Keratinocyte (primary cell): Measurements from ENCODE around the gene DNAJC17. TPM values are rescaled to one million over a fixed set of nuclear protein-coding genes. Genes with fewer than 3 reads are reported as not detected.

Source experiments
- DNase-seq: peaks from one replicate; pipeline ENCODE4 v3.0.0-alpha.2; 2011; ENCODE audit warnings: low read depth, missing footprints, low spot score
- FAIRE-seq: peaks from 2 replicates; lab custom pipeline; 2011; peaks lifted over from hg19 to GRCh38; lab: Jason Lieb, UNC
- H2AFZ ChIP-seq: 2 replicates; pipeline ENCODE4 v1.6.0; 2012; ENCODE audit warnings: low read length, control low read depth, inconsistent platforms; ENCODE audit not compliant: control insufficient read depth
- H3K27ac ChIP-seq: 2 replicates; pipeline ENCODE4 v1.5.1; 2011; ENCODE audit warnings: low read length; ENCODE audit not compliant: control insufficient read depth, insufficient read depth
- H3K27me3 ChIP-seq: 3 replicates; pipeline ENCODE4 v1.6.0; 2011; ENCODE audit warnings: low read length; ENCODE audit not compliant: control insufficient read depth, insufficient read depth; ENCODE audit errors: extremely low read depth
- H3K36me3 ChIP-seq, 2 experiments: 2 replicates in 1 of 2; 3 replicates in 1 of 2; pipeline ENCODE4 v1.5.1; 2011; ENCODE audit warnings: low read length in 2 of 2, mild to moderate bottlenecking in 1 of 2; ENCODE audit not compliant: control insufficient read depth in 2 of 2, insufficient read depth in 2 of 2; ENCODE audit errors: extremely low read depth in 1 of 2
- H3K4me1 ChIP-seq: 3 replicates; pipeline ENCODE4 v1.5.1; 2011; ENCODE audit warnings: low read length; ENCODE audit not compliant: control insufficient read depth, insufficient read depth; ENCODE audit errors: extremely low read depth
- H3K4me2 ChIP-seq: 3 replicates; pipeline ENCODE4 v1.6.0; 2011; ENCODE audit warnings: low read depth, low read length; ENCODE audit not compliant: control insufficient read depth, insufficient read depth; ENCODE audit errors: extremely low read depth
- H3K4me3 ChIP-seq, 3 experiments: fragments of 200-600 bp in 1 of 3; sonication (generic) in 1 of 3; 2 replicates in 2 of 3; 3 replicates in 1 of 3; pipeline ENCODE4 v1.5.1; 2011 to 2016; ENCODE audit warnings: low read length in 3 of 3, mild to moderate bottlenecking in 3 of 3, control low read depth in 2 of 3, inconsistent platforms in 1 of 3, low read depth in 1 of 3, mixed read lengths in 1 of 3, mixed run types in 1 of 3, moderate library complexity in 1 of 3; ENCODE audit not compliant: control insufficient read depth in 2 of 3, insufficient read depth in 2 of 3; ENCODE audit errors: extremely low read depth in 1 of 3
- H3K79me2 ChIP-seq: 2 replicates; pipeline ENCODE4 v1.6.0; 2012; ENCODE audit warnings: low read length; ENCODE audit not compliant: control insufficient read depth, insufficient read depth
- H3K9ac ChIP-seq: 3 replicates; pipeline ENCODE4 v1.6.0; 2011; ENCODE audit warnings: low read length; ENCODE audit not compliant: control insufficient read depth, insufficient read depth; ENCODE audit errors: extremely low read depth
- H3K9me1 ChIP-seq: 3 replicates; pipeline ENCODE4 v1.6.0; 2011; ENCODE audit warnings: low read length; ENCODE audit not compliant: control insufficient read depth, insufficient read depth; ENCODE audit errors: extremely low read depth
- H3K9me3 ChIP-seq: 2 replicates; pipeline ENCODE4 v1.5.1; 2012; ENCODE audit warnings: low read depth, low read length; ENCODE audit not compliant: control insufficient read depth
- H4K20me1 ChIP-seq: 3 replicates; pipeline ENCODE4 v1.6.0; 2011; ENCODE audit warnings: low read length; ENCODE audit not compliant: control insufficient read depth, insufficient read depth; ENCODE audit errors: extremely low read depth
- CTCF ChIP-seq, 3 experiments: IDR thresholded peaks in 1 of 3; conservative IDR thresholded peaks in 1 of 3; optimal IDR thresholded peaks in 1 of 3; 2 replicates in 2 of 3; 3 replicates in 1 of 3; pipeline versions ENCODE3 to v1.5.1; 2011; ENCODE audit warnings: low read length in 3 of 3, mild to moderate bottlenecking in 3 of 3, moderate library complexity in 2 of 3, control low read depth in 1 of 3, inconsistent platforms in 1 of 3; ENCODE audit not compliant: insufficient read depth in 2 of 3; ENCODE audit errors: extremely low read depth in 1 of 3
- EZH2 ChIP-seq: IDR thresholded peaks from one replicate; pipeline ENCODE4 v1.6.1; 2012; ENCODE audit warnings: inconsistent platforms, mild to moderate bottlenecking, low read length, moderate library complexity
- dilution Hi-C: fragments of 300-500 bp; cut with MboI; formaldehyde crosslinking; loops from one replicate; pipeline ENCODE4 v1.7.0; 2020; ENCODE audit warnings: low sequenced_read_pairs; ENCODE audit not compliant: extremely low pct_ligation_motif_present
- polyA plus RNA-seq, 5 experiments: library from polyadenylated mRNA; depleted of rRNA in 3 of 5; stranded (reverse) in 3 of 5; stranded (forward) in 1 of 5; unstranded in 1 of 5; fragments of >200 nt; gene quantifications; 1 replicate in 1 of 5; 2 replicates in 3 of 5; 3 replicates in 1 of 5; pipeline versions ENCODE4 v1.2.1 to v1.2.3, GENCODE V29; 2011 to 2012; ENCODE audit warnings: missing spikeins in 2 of 5, low read depth in 1 of 5, low replicate concordance in 1 of 5

The DNAJC17 gene
- polyA plus RNA-seq, 1 donor (not counting 4 experiments of a cell fraction or from before 2014, with no cell fraction given): 35.3 TPM

DNA sequence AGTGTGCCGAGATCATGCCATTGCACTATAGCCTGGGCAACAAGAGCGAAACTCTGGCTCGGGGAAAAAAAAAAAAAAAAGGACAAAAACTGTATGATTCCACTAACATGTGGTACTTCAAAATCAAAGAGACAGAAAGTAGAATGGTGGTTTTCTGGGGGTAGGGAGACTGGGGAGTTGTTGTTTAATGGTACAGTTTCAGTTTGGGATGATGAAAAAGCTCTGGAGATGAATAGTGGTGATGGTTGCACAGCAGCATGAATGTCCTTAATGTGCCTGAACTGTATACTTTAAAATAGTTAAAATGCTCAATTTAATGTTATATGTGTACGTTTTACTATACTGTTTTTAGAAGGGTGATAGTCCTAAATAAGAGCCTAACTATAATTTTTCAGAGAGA is 84.9 kb downstream of the DNAJC17 start:
- no peak for FAIRE-seq
- no peaks in the 10 kb centered on the region for H3K4me1 ChIP-seq
- H3K27ac ChIP-seq: no peak overlapping the region
- H3K9ac ChIP-seq: no peak overlapping the region
- TF ChIP-seq CTCF (optimal IDR thresholded peaks at IDR 0.05 in 1 of 3, IDR thresholded peaks at IDR 0.05 in 1 of 3, conservative IDR thresholded peaks at IDR 0.05 in 1 of 3; ENCODE audit: extremely low read depth in 1 of 3, insufficient read depth in 2 of 3, low read length in 3 of 3) (no peak), EZH2 (no peak)
- no peaks in the 10 kb centered on the region for H4K20me1 ChIP-seq
- H3K4me2 ChIP-seq: no peak overlapping the region
- no peaks in the 10 kb centered on the region for H3K9me3 ChIP-seq
- dilution Hi-C loops: no loop called here
- no peaks in the 10 kb centered on the region for H3K9me1 ChIP-seq
- no peaks in the 10 kb centered on the region for H3K79me2 ChIP-seq
- peaks cover 0 to 4% of the 10 kb centered on the region in 2 experiments for H3K36me3 ChIP-seq
- no peaks in the 10 kb centered on the region for H3K27me3 ChIP-seq
- no peak overlapping the region for H3K4me3 ChIP-seq
- DNase-seq: no peak
- no peak overlapping the region for H2AFZ ChIP-seq

DNA sequence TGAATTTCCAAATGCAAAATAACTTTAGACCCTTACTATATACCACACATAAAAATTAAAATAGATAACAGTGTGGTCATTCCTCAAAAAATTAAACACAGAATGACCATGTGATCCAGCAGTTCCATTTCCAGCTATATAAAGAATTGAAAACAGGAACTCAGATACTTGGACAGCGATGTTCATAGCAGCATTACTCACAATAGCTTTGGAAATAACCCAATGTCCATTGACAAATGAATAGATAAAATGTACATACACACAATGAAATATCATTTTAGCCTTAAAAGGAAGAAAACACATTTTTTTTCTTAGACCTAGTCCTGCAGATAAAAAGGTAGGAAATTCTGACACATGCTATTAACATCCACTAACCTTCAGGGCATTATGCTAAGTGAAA is 85.6 kb downstream of the DNAJC17 start:
- no peaks in the 10 kb centered on the region for H3K4me1 ChIP-seq
- DNase-seq (no peak), FAIRE-seq (no peak)
- H3K9ac ChIP-seq: no peak overlapping the region
- H3K9me1 ChIP-seq: no peaks in the 10 kb centered on the region
- no peaks in the 10 kb centered on the region for H3K79me2 ChIP-seq
- no peaks in the 10 kb centered on the region for H3K9me3 ChIP-seq
- dilution Hi-C loops: no loop called here
- no peak for TF ChIP-seq CTCF (optimal IDR thresholded peaks at IDR 0.05 in 1 of 3, IDR thresholded peaks at IDR 0.05 in 1 of 3, conservative IDR thresholded peaks at IDR 0.05 in 1 of 3; ENCODE audit: extremely low read depth in 1 of 3, insufficient read depth in 2 of 3, low read length in 3 of 3)
- no peak for TF ChIP-seq EZH2
- H3K27me3 ChIP-seq: no peaks in the 10 kb centered on the region
- no peak overlapping the region for H3K4me2 ChIP-seq
- H3K4me3 ChIP-seq: no peak overlapping the region
- H3K27ac ChIP-seq: no peak overlapping the region
- peaks cover 0 to 4% of the 10 kb centered on the region in 2 experiments for H3K36me3 ChIP-seq
- H4K20me1 ChIP-seq: no peaks in the 10 kb centered on the region
- no peak overlapping the region for H2AFZ ChIP-seq
